Stomach (tissue), 9 donors: ENCODE results near the gene ARHGEF25. TPM values are rescaled to one million over a fixed set of nuclear protein-coding genes. Genes with fewer than 3 reads are reported as not detected.

ENCODE experiments used
- DNase-seq, 2 donors: peaks; one replicate each; pipeline versions ENCODE4 v3.0.0 to v3.0.0-alpha.2; 2013 to 2019
- H3K27ac ChIP-seq, 5 donors: fragments of 200-600 bp in 4 of 5; sonication (generic) in 4 of 5; one replicate each; pipeline ENCODE4 v1.5.1; 2013 to 2019; ENCODE audit warnings: mild to moderate bottlenecking in 1 of 5, moderate library complexity in 1 of 5
- H3K27me3 ChIP-seq, 3 donors: fragments of 200-600 bp; sonication (generic); one replicate each; pipeline ENCODE4 v1.5.1; 2017 to 2019; ENCODE audit warnings: mixed run types in 1 of 3
- H3K36me3 ChIP-seq, 4 donors: fragments of 200-600 bp; sonication (generic); 1 replicate in 3 of 4; 2 replicates in 1 of 4; pipeline ENCODE4 v1.5.1; 2016 to 2019
- H3K4me1 ChIP-seq, 4 donors: fragments of 200-600 bp; sonication (generic); one replicate each; pipeline ENCODE4 v1.5.1; 2016 to 2019
- H3K4me3 ChIP-seq, 4 donors: fragments of 200-600 bp; sonication (generic) in 3 of 4; one replicate each; pipeline ENCODE4 v1.5.1; 2016 to 2019; ENCODE audit warnings: mild to moderate bottlenecking in 1 of 4
- H3K9me3 ChIP-seq, 4 donors: fragments of 200-600 bp; sonication (generic); one replicate each; pipeline ENCODE4 v1.5.1; 2016 to 2019
- EP300 ChIP-seq: sonication (generic); formaldehyde crosslinking; IDR thresholded peaks from one replicate; pipeline ENCODE4 v1.6.1; 2017; ENCODE audit warnings: antibody characterized with exemption
- POLR2A ChIP-seq, 4 donors: fragments of 450-650 bp; IDR thresholded peaks; one replicate each; pipeline ENCODE4 v1.6.1; 2016; ENCODE audit warnings: antibody characterized with exemption in 4 of 4, control low read depth in 2 of 4, mild to moderate bottlenecking in 1 of 4, moderate library complexity in 1 of 4
- POLR2AphosphoS5 ChIP-seq, 3 donors: sonication (generic); formaldehyde crosslinking; IDR thresholded peaks; one replicate each; pipeline ENCODE4 v1.6.1; 2016; ENCODE audit warnings: antibody characterized with exemption in 3 of 3
- WGBS, 5 donors: extraction: QIAGEN DNeasy Blood & Tissue Kit in 3 of 5; methylation state at CpG; one replicate each; pipeline versions ENCODE4 v1.1.5 to v1.1.7; 2013 to 2018; 5-methylcytosine and 5-hydroxymethylcytosine counted together
- intact Hi-C: fragments of 100-400 bp; cut with DNase I; formaldehyde crosslinking; loops from one replicate; pipeline ENCODE4 v1.15.1; 2023; ENCODE audit warnings: low total_unique reads
- polyA plus RNA-seq, 3 donors: library from polyadenylated mRNA; stranded (reverse); fragments of 200-250 nt; gene quantifications; one replicate each; pipeline ENCODE4 v1.2.3, GENCODE V29; 2013
- total RNA-seq, 5 donors: library from RNA; depleted of rRNA; stranded (reverse); fragments of >200 nt; gene quantifications; one replicate each; pipeline versions ENCODE4 v1.1.0 to v1.2.3, GENCODE V29; 2014 to 2016
- TF ChIP-seq, protein P1 (sequence below), 7 experiments: fragments of 450-650 bp in 4 of 7; fragments of 200-600 bp in 3 of 7; sonication (generic) in 3 of 7; IDR thresholded peaks; one replicate each; pipeline ENCODE4 v1.5.1; 2016 to 2019; ENCODE audit warnings: antibody characterized with exemption in 7 of 7, control low read depth in 2 of 7, mild to moderate bottlenecking in 1 of 7
- donor health status: healthy with polysubstance abuse.
- donor health status: Bipolar disorder and iron deficiency.
- donor health status: healthy.

The ARHGEF25 gene
- total and polyA plus RNA-seq, 8 donors, result 18.7 to 220 (median 30.4) TPM

- H3K4me3 ChIP-seq, result no peak overlapping the region
- peaks cover 0 to 9% (median 0%) of the 10 kb centered on the region in 3 donors for H3K27me3 ChIP-seq
- no peak for DNase-seq
- H3K36me3 ChIP-seq, result peaks cover 33 to 66% (median 61%) of the 10 kb centered on the region in 4 donors
- no peak for TF ChIP-seq POLR2A (IDR thresholded peaks at IDR 0.05)
- no peak for TF ChIP-seq POLR2AphosphoS5 (IDR thresholded peaks at IDR 0.05)
- no peak for TF ChIP-seq EP300
- TF ChIP-seq, protein P1, sequence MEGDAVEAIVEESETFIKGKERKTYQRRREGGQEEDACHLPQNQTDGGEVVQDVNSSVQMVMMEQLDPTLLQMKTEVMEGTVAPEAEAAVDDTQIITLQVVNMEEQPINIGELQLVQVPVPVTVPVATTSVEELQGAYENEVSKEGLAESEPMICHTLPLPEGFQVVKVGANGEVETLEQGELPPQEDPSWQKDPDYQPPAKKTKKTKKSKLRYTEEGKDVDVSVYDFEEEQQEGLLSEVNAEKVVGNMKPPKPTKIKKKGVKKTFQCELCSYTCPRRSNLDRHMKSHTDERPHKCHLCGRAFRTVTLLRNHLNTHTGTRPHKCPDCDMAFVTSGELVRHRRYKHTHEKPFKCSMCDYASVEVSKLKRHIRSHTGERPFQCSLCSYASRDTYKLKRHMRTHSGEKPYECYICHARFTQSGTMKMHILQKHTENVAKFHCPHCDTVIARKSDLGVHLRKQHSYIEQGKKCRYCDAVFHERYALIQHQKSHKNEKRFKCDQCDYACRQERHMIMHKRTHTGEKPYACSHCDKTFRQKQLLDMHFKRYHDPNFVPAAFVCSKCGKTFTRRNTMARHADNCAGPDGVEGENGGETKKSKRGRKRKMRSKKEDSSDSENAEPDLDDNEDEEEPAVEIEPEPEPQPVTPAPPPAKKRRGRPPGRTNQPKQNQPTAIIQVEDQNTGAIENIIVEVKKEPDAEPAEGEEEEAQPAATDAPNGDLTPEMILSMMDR (IDR thresholded peaks at IDR 0.05), result no peak
- H3K4me1 ChIP-seq, result peaks cover 6 to 32% (median 27%) of the 10 kb centered on the region in 4 donors
- no peaks in the 10 kb centered on the region for H3K9me3 ChIP-seq
- no peak overlapping the region for H3K27ac ChIP-seq
- intact Hi-C loops, result no loop called here
Observed at GRCh38 chr12:57602544-57602943, 8.7 kb upstream of the ARHGEF25 start.

GRCh38 chr12:57603324-57603723 lies 7.9 kb upstream of the ARHGEF25 start:
- 52 to 62% (median 58%) methylated on average over 2 of the region's 2 CpGs for WGBS, 5 donors
- peaks cover 0 to 9% (median 0%) of the 10 kb centered on the region in 3 donors for H3K27me3 ChIP-seq
- peaks cover 6 to 32% (median 27%) of the 10 kb centered on the region in 4 donors for H3K4me1 ChIP-seq
- no peaks in the 10 kb centered on the region for H3K9me3 ChIP-seq
- H3K36me3 ChIP-seq, result peaks cover 28 to 64% (median 60%) of the 10 kb centered on the region in 4 donors
- no peak overlapping the region for H3K4me3 ChIP-seq
- peak overlapping the region in 4 of 5 donors; percentile 87 to 95 (median 90) for H3K27ac ChIP-seq
- intact Hi-C loops, result no loop called here
- TF ChIP-seq POLR2A (IDR thresholded peaks at IDR 0.05), result no peak
- TF ChIP-seq, protein P1 (IDR thresholded peaks at IDR 0.05), result no peak
- no peak for TF ChIP-seq EP300
- no peak for TF ChIP-seq POLR2AphosphoS5 (IDR thresholded peaks at IDR 0.05)
- DNase-seq, result no peak

- WGBS, 5 donors, result 15 to 24% (median 22%) methylated on average over 6 of the region's 6 CpGs
- H3K27me3 ChIP-seq, result peaks cover 0 to 9% (median 0%) of the 10 kb centered on the region in 3 donors
- TF ChIP-seq EP300, result no peak
- TF ChIP-seq, protein P1 (IDR thresholded peaks at IDR 0.05), result no peak
- no peak for TF ChIP-seq POLR2AphosphoS5 (IDR thresholded peaks at IDR 0.05)
- no peak for TF ChIP-seq POLR2A (IDR thresholded peaks at IDR 0.05)
- intact Hi-C loops, result no loop called here
- peak overlapping the region; percentile 82 to 95 (median 90) for H3K27ac ChIP-seq
- H3K4me1 ChIP-seq, result peaks cover 6 to 37% (median 27%) of the 10 kb centered on the region in 4 donors
- peak overlapping the region; percentile 79 to 89 (median 84) for H3K4me3 ChIP-seq
- H3K9me3 ChIP-seq, result no peaks in the 10 kb centered on the region
- DNase-seq, result peak in 1 of 2 donors; percentile 87
- H3K36me3 ChIP-seq, result peaks cover 23 to 65% (median 60%) of the 10 kb centered on the region in 4 donors
Observed at GRCh38 chr12:57603815-57604453, 7.3 kb upstream of the ARHGEF25 start.

GRCh38 chr12:57604454-57604991 lies 6.7 kb upstream of the ARHGEF25 start, which contains the start of gene DTX3:
Gene DTX3 (plus strand): TSS chr12:57604824. CDS start chr12:57606518, 1,694 bp downstream.
- Histone ChIP-seq H3K36me3 (peaks cover 17 to 63% (median 56%) of the 10 kb centered on the region in 4 donors), H3K4me1 (peaks cover 9 to 43% (median 29%) of the 10 kb centered on the region in 4 donors), H3K27ac (peak within 1 kb of the TSS; percentile 82 to 95 (median 90)), H3K4me3 (peak within 1 kb of the TSS; percentile 79 to 89 (median 84)), H3K27me3 (peaks cover 0 to 14% (median 0%) of the 10 kb centered on the region in 3 donors), H3K9me3 (no peaks in the 10 kb centered on the region)
- intact Hi-C loops, result no loop called here
- no peak for TF ChIP-seq EP300
- no peak for TF ChIP-seq POLR2A (IDR thresholded peaks at IDR 0.05)
- TF ChIP-seq, protein P1 (IDR thresholded peaks at IDR 0.05), result no peak
- no peak for TF ChIP-seq POLR2AphosphoS5 (IDR thresholded peaks at IDR 0.05)
- peak in 1 of 2 donors; percentile 81 for DNase-seq
- 1 to 8% (median 3%) methylated on average over 13 to 32 of the region's 36 CpGs for WGBS, 5 donors
